IPS-15b (cell line): ENCODE results near the gene TTC6.
A peak's percentile ranks its signal among the peaks of the same experiment; 100 is the strongest.

Source experiments
- H3K27me3 ChIP-seq: one replicate; pipeline ENCODE4 v1.6.1; 2013; ENCODE audit warnings: low read length; ENCODE audit not compliant: control insufficient read depth, insufficient read depth
- H3K36me3 ChIP-seq: one replicate; pipeline ENCODE4 v1.6.1; 2013; ENCODE audit warnings: low read length; ENCODE audit not compliant: control insufficient read depth, insufficient read depth
- H3K4me1 ChIP-seq: one replicate; pipeline ENCODE4 v1.6.1; 2013; ENCODE audit warnings: mild to moderate bottlenecking, low read length; ENCODE audit not compliant: control insufficient read depth, insufficient read depth
- H3K4me3 ChIP-seq: one replicate; pipeline ENCODE4 v1.5.1; 2013; ENCODE audit warnings: low read depth, low read length
- H3K9ac ChIP-seq: one replicate; pipeline ENCODE4 v1.6.1; 2013; ENCODE audit warnings: low read depth, mild to moderate bottlenecking, low read length
- H3K9me3 ChIP-seq: one replicate; pipeline ENCODE4 v1.6.1; 2013; ENCODE audit warnings: mild to moderate bottlenecking, low read length; ENCODE audit not compliant: control insufficient read depth, insufficient read depth

TTC6 gene

DNA sequence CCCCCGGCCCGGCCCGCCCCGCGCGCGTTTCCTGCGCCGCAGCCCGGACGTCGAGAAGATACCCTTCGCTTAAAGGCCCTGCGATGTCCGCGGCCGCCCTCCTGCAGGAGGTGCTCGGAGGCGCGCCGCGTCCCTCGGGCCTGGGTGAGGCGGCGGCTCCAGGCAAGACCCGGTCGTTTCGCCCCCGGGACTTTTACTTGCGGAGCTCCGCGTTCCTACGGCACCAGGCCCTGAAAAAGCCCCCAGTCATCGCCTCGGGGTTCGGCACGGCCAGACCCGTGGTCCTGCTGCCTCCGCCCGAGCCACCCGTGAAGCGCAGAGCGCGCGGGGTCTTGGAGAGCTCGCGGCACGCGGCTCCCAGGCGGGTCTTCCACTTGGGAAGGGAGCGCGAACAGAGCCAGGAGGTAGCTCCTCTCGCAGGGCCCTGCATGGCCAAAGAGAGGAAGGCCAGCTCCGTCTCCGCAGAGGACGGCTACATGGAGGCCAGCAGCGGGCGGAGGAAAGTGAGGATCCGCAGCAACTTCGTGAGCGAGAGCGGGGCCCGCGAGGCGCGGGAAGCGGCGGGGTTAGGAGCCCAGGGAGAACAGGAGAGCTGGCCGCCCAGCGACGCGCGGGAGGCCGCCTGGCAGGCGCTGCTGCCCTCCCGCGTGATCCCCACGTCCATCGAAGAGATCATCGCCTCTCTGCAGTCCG is 26.9 kb downstream of the TTC6 start:
- Histone ChIP-seq H3K27me3 (peaks cover 53% of the 10 kb centered on the region), H3K9me3 (no peaks in the 10 kb centered on the region), H3K36me3 (no peaks in the 10 kb centered on the region), H3K4me3 (peak overlapping the region; percentile 62), H3K9ac (no peak overlapping the region), H3K4me1 (no peaks in the 10 kb centered on the region)

DNA sequence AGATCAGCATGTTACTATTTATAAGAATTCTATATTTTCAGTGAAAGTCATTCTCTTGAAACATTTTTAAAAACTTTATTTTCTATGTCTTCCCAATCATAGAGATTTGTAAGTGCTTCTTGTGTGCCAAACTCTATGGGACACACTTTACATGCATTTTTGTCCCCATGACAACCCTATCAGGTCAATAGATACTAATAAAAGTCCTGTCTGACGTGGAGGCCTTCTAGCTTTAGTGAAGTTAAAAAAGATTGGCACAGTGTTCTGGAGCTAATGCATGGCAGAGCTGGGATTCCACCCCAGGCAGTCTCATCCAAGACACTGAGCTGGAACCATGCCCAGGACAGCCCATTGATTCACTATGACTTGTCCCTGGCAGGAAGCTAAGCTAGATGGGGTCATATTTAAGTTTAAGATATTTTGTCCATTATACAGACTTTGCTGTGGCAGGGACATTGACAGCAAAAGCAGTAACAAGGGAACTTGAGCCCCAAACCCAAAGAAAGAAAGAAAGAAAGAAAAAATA is 28.1 kb downstream of the TTC6 start:
- H3K27me3 ChIP-seq: peaks cover 48% of the 10 kb centered on the region
- no peaks in the 10 kb centered on the region for H3K4me1 ChIP-seq
- no peaks in the 10 kb centered on the region for H3K36me3 ChIP-seq
- no peak overlapping the region for H3K9ac ChIP-seq
- no peak overlapping the region for H3K4me3 ChIP-seq
- no peaks in the 10 kb centered on the region for H3K9me3 ChIP-seq

DNA sequence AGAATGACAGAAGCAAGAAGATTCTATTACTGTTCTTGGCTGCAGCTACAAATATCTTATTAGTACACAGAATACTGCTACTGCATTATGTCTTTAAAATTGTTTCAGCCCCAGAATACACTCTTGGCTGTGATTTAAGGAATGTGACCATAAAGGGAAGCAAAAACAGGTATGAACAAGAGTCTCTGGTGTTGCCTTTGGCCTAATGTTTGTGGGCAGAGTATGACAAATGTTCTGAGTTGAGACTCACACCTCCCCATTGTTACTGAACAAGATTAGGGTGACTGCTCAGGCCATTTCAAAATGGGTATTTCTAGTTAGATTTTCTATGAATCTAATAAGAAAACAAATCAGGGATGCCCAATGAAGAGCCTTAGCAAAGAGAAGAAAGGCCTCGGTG is 28.5 kb downstream of the TTC6 start:
- no peaks in the 10 kb centered on the region for H3K9me3 ChIP-seq
- H3K9ac ChIP-seq: no peak overlapping the region
- peaks cover 45% of the 10 kb centered on the region for H3K27me3 ChIP-seq
- no peak overlapping the region for H3K4me3 ChIP-seq
- no peaks in the 10 kb centered on the region for H3K36me3 ChIP-seq
- H3K4me1 ChIP-seq: no peaks in the 10 kb centered on the region

DNA sequence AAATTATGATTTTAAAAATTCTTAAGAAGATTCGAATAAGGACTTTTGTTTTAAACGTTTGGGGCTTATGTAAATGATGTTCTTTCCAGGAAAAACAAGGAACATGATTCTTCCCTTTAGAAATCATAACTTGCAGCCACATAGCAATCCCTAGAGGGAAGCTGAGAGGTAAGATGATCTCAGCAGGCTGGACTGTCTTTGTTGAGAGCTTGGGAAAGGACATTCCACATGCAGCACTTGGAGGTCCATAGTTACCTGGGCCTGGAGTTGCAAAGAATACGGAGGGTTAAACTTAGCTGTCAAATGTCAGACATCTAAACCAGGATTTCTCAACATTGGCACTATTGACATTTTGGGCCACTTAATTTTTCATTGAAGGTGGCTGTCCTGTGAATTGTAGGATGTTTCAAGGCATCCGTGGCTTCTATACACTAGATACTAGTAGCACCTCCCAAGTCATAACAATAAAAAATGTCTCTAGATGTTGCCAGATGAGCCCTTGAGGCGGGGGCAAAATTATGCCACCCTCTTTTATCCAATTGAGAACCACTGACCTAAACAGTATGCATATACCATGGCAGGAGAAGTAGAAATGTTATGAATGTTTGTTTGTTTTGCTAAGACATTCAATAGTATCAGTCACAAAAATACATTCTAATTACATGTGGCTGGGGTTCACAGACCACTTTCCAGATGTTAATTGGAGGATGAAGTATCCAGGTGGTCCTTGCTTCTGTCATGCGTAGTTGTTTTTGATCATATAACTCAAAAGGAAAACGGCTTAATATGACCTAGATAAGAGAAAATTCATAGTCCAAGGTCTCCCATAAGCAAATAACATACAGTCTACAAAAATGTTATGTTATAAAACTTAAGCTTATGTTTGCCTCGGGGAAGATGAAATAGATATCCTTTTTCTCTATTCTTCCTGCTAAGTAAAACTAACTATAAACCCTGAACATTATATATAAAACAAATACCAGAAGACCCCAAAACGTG is 30.5 kb downstream of the TTC6 start:
- Histone ChIP-seq H3K9ac (no peak overlapping the region), H3K27me3 (peaks cover 37% of the 10 kb centered on the region), H3K4me3 (no peak overlapping the region), H3K4me1 (no peaks in the 10 kb centered on the region), H3K36me3 (no peaks in the 10 kb centered on the region), H3K9me3 (no peaks in the 10 kb centered on the region)

DNA sequence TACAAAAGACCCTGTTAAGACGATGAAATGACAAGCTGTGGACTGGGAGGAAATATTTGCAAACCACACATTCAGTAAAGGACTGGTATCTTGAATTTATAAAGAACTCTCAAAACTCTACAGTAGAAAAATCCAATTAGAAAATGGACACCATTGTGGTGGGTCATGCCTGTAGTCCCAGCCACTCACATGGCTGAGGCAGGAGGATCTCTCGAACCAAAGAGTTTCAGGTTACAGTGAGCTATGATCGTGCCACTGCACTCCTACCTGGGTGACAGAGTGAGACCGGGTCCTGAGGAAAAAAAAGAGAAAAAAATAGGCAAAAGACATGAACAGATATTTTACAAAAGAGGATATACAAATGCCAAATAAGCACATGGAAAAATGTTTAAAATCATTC is 41.9 kb downstream of the TTC6 start:
- no peaks in the 10 kb centered on the region for H3K9me3 ChIP-seq
- H3K9ac ChIP-seq: no peak overlapping the region
- H3K4me3 ChIP-seq: no peak overlapping the region
- H3K36me3 ChIP-seq: no peaks in the 10 kb centered on the region
- no peaks in the 10 kb centered on the region for H3K4me1 ChIP-seq
- H3K27me3 ChIP-seq: no peaks in the 10 kb centered on the region

DNA sequence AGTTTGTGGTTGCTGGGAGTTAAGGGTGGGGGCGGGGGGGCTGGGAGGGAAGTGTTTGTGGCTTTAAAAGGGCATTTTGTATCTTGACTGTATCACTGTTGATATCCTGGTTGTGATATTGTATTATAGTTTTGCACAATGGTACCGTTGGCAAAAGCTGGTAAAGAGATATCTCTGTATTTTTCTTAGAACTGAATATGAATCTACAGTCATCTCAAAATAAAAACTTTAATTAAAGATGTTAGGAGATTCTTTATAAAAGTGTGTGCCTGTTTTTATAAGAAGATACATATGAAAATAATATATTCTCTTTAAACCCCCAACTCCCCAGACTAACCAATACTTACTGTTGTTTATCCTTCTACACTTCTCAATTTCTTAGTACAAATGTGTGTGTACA is 43.2 kb downstream of the TTC6 start:
- no peak overlapping the region for H3K4me3 ChIP-seq
- no peaks in the 10 kb centered on the region for H3K36me3 ChIP-seq
- H3K4me1 ChIP-seq: no peaks in the 10 kb centered on the region
- no peak overlapping the region for H3K9ac ChIP-seq
- H3K9me3 ChIP-seq: no peaks in the 10 kb centered on the region
- no peaks in the 10 kb centered on the region for H3K27me3 ChIP-seq

DNA sequence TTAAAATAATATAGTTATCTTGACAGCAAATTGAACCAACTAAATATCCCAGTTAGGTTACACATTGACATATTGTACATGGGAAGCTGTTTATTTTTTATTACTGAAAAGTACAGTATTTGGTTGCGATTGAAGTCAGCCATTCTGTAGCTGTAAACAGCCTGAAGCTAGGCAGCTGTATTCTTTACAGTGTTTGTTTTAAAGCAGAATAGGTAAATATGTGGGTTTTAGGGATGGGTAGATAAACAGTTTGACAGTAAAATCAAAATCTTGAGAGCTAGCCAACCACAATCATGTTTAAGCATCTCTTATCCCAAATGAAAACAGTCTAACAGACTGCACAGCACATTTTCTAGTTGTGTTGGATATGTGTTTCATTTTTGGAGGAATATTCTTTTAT is 45.7 kb downstream of the TTC6 start:
- no peaks in the 10 kb centered on the region for H3K27me3 ChIP-seq
- no peaks in the 10 kb centered on the region for H3K9me3 ChIP-seq
- no peaks in the 10 kb centered on the region for H3K36me3 ChIP-seq
- no peak overlapping the region for H3K9ac ChIP-seq
- H3K4me3 ChIP-seq: no peak overlapping the region
- no peaks in the 10 kb centered on the region for H3K4me1 ChIP-seq

DNA sequence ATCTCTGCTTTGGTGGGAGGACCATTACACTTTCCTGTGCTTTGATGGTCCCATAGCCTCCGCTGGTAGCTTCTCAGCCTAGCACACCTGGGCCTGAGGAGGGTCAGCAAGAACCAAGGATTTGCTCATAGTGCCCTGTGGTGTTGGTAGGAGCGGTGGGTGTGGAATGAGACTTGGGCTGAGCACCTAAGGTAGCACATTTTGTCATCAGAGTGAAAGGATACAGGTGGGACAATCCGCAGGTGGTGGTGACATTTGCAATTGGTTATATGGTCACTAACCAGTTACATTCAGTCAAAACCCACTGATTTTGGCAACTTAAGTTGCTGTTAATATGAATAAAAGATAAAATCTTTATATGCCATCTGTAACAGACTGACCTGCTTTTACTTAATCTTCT is 46.7 kb downstream of the TTC6 start:
- Histone ChIP-seq H3K36me3 (no peaks in the 10 kb centered on the region), H3K4me1 (no peaks in the 10 kb centered on the region), H3K27me3 (no peaks in the 10 kb centered on the region), H3K4me3 (no peak overlapping the region), H3K9ac (no peak overlapping the region), H3K9me3 (no peaks in the 10 kb centered on the region)

DNA sequence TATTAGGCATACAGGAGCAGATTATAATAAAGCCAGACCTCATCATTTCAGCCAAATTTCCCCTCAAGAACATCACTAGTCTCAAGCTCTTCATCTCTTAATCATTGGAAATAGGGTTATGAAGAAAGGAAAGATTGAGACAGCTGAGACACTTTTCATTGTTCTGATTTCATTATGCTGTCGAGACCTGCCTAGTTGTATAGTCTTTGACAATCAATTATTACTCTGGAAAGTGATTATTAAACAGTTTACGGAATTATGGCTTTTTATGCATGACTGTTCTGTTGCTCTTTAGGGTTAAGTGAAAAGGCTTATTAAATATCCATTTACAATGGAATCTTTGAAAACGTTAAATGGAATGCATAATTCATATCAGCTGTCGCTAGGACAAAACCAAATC is 48.3 kb downstream of the TTC6 start:
- H3K4me1 ChIP-seq: no peaks in the 10 kb centered on the region
- no peaks in the 10 kb centered on the region for H3K9me3 ChIP-seq
- no peak overlapping the region for H3K4me3 ChIP-seq
- no peaks in the 10 kb centered on the region for H3K36me3 ChIP-seq
- H3K27me3 ChIP-seq: no peaks in the 10 kb centered on the region
- H3K9ac ChIP-seq: no peak overlapping the region
